ENCODE data around the gene NEURL1B. TPM values are rescaled to one million over a fixed set of nuclear protein-coding genes. Genes with fewer than 3 reads are reported as not detected.
"Not testable (repeated sequence)": the region's sequence is repeated elsewhere in the genome, so short reads cannot be mapped to it uniquely, and the experiment has no call there.

The NEURL1B gene
- total RNA-seq, 1 experiment from 2014 or later, result 2.2 TPM

DNA sequence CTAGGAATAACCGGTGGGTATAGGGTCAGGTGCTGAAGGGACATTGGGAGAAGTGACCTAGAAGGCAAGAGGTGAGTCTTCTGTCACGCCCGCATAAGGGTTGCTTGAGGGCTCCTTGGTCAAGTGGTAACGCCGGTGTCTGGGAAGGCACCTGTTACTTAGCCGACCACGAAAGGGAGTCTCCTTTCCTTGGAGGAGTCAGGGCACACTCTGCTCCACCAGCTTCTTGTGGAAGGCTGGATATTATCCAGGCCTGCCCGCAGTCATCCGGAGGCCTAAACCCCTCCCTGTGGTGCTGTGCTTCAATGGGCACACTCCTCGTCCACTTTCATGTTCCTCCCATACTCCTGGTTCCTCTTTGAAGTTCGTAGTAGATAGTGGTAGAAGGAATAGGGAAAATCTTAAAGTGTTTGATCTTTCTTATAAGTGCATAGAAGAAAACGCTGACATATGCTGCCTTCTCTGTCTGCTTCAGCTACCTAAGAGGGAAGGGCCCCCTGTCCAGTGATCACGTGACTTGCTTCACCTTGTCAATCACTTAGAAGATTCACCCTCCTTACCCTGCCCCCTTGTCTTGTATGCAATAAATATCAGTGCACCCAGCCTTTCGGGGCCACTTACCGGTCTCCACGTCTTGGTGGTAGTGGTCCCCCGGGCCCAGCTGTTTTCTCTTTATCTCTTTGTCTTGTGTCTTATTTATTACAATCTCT, 16.6 kb downstream of the NEURL1B start:
- DNase-seq (ENCODE audit: low spot score), result not testable (repeated sequence)

GRCh38 chr5:172658391-172658790, 17.3 kb downstream of the NEURL1B start:
- DNase-seq (ENCODE audit: low spot score), result no peak

DNA sequence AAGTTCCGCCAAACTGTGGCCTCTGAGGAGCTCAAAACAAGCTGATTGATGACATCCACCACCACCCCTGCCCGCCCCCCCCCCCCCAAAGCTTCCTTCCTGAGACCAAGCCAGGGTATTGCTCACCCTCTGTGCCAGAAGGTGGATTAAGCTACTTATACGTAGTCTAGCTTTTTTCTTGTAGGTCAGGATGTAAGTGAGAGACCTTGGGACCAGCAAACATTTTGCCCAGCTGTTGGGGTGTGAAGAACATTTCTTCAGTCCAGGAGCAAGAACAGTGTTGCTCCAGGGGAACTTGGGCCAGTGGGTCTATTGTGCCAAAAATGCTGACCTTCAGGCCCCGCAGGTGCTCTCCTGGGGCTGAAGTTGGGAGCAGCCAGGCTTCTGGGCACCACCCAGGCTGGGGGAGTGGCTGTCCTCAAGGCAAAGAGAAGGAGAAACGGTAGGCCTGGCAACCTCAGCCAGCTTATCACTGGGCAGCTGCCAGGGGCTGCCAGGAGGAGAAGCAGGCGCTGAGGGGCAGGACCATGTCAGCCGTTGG, 18.0 kb downstream of the NEURL1B start:
- peak; percentile 46 for DNase-seq (ENCODE audit: low spot score)

DNA sequence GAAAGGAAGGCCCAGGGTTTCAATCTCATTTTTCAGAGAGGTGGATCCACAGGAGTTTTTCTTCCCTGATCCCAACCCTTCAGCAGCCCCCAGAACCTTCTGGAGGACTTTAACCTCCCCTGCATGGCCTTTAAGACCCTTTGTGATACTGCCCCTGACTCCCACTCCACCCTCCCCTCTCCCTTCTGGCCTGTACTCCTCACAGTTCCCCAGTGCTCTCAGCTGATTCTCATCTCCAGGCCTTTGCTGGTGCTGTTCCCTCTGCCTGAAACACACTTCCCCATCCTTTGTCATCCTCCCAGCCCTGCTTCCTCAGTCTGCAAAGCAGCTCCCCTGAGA, 18.5 kb downstream of the NEURL1B start:
- no peak for DNase-seq (ENCODE audit: low spot score)

DNA sequence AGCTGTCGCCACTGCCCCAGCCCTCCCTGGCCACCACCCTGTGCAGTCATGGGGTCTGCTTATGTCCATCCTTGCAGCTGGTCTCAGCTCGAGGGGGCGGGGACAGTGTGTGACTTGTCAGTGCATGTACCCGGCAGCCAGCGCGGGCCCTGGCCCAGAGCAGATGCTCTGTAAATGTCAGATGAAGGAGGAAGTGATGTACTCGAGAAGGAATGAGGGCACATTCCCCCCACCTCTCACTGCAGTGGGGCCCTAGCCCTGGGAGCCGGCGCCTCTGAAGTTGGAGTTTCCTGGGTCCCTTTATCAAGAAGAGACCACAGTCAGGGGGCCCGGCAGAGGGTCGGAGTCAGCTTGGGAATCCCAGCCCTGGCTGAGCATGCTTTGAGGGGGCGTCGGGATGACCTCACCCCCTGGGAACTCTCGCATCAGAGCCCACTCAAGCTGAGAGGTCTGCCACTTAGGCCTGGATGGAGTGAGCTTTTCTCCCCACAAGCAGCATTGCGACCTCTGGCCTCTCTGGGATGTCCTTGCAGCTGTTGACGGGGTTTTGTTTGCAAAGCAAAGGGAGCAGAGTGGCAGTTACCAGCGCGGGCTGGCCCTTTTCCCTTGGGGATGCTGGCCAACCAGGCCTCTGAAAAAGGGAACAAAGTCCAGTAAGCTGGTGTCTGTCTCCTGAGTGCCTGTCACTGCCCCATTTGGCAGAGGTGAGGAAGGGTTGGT, 19.0 kb downstream of the NEURL1B start:
- peak; percentile 39 for DNase-seq (ENCODE audit: low spot score)

DNA sequence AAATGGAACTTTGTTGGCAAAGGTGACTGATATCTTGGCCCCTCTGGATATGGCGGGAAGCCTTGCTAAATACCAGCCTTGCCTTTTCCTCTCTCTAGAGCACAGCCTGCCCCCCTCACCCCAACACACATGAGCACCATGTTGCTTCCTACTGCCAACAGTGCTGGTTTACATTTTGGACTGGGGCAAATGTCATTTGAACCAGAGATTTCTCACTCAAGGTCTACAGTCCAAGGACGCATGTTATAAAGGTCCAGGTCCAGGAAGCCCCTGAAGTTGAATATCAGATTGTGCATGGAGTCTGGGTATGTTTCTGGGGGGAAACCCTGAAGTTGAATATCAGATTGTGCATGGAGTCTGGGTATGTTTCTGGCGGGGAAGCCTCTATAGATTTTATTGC, 19.9 kb downstream of the NEURL1B start:
- no peak for DNase-seq (ENCODE audit: low spot score)

- no peak for DNase-seq (ENCODE audit: low spot score)
These were observed 20.5 kb downstream of the NEURL1B start for GRCh38 chr5:172661526-172661925.

- DNase-seq (ENCODE audit: low spot score), result no peak
These were observed 21.5 kb downstream of the NEURL1B start for GRCh38 chr5:172662596-172662995.

GRCh38 chr5:172664018-172664417, 23.0 kb downstream of the NEURL1B start:
- DNase-seq (ENCODE audit: low spot score), result no peak

- no peak for DNase-seq (ENCODE audit: low spot score)
These were observed 23.8 kb downstream of the NEURL1B start for GRCh38 chr5:172664681-172665541.

DNA sequence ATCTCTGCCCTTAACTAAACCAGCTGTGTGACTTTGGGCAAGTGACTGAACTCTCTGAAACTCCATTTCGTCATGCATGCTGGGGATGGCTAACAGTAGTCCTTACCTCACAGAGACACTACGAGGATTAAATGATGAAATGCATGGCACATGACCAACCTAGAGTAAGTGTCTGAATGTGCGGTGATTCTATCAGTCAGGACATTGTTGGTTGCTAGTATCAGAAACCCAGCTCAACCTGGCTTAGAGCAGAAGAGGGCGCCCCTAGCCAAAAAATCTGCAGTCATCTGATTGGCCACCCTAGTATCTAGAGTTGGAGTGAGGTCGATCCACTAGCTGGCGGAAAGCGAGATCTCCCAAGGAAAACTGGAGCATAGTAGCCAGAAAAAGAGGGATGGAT, 25.2 kb downstream of the NEURL1B start:
- DNase-seq (ENCODE audit: low spot score), result no peak

GRCh38 chr5:172667786-172668593, 26.9 kb downstream of the NEURL1B start:
- no peak for DNase-seq (ENCODE audit: low spot score)

DNA sequence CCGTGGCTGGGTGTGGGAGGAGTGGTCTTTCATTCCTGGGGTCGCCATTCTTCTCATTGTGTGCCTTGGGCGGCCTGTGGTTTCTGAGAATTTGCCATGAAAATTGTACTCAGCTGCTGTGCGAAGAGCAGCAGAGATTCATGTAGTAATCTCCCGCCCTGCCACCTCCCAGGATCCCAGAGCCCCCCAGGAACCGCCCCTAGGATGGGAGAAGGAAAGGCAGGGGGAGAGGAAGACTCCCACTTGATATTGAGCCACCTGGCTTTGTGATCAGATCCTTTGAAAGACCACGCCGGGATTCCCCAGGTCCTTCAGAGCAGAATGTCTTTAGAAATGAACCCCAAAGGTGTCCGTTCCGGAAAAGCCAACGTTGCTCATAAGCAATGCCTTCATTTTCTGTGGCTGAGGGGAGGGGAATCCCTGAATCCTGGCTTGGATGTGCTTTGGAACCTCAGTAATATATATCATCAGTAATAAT, 27.6 kb downstream of the NEURL1B start:
- DNase-seq (ENCODE audit: low spot score), result no peak

DNA sequence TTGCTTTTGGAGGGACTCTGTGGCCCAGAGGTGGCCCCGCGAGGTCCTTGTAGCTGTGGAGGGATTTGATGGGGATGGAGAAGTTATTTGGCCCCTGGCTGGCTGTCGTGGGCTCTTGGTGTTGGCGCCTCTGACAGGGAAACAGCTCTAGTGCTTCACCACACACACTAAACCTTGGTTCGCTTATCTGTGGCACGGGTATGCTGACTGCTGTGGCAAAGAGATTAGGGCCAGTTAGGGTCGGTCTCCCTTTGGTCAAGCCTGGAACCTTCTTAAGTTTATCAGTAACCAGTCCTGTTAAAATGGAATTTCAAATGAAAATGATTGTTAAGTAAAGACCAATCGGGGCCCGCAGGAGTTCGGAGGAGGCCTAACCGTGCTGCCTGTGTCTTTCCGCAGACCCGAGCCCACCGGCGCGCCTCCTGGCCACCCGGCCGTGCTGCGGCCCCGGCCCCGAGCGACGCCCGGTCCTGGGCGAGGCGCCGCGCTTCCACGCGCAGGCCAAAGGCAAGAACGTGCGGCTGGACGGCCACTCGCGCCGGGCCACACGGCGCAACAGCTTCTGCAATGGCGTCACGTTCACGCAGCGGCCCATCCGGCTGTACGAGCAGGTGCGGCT, 28.4 kb downstream of the NEURL1B start:
- DNase-seq (ENCODE audit: low spot score), result no peak

DNA sequence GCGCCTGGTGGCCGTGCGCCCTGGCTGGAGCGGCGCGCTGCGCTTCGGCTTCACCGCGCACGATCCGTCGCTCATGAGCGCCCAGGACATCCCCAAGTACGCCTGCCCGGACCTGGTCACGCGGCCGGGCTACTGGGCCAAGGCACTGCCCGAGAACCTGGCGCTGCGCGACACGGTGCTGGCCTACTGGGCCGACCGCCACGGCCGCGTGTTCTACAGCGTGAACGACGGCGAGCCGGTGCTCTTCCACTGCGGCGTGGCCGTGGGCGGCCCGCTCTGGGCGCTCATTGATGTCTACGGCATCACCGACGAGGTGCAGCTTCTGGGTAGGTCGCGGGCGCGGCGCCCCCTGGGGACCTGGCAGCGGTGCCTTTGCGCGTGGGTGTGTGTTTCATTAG, 28.9 kb downstream of the NEURL1B start:
- DNase-seq (ENCODE audit: low spot score), result no peak

GRCh38 chr5:172670444-172670843, 29.4 kb downstream of the NEURL1B start:
- DNase-seq (ENCODE audit: low spot score), result no peak

GRCh38 chr5:172671091-172671490, 30.0 kb downstream of the NEURL1B start:
- no peak for DNase-seq (ENCODE audit: low spot score)

DNA sequence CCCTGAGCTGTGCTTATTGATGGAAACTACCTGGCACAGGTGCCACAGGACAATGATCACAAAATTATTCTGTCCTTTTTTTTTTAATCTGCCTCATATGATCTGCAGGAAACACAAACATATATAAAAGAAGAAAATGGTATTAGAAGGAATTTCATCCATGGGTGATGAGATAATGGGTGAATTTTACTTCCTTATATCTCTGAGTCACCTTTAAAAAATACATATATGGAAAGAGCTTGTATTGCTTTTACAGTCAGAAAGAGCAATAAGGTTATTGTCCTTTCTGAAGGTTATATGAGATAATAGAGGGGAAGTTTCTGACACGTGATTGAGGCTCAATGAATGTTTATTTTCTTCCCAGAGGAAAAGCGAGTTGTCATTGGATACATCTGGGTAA, 31.6 kb downstream of the NEURL1B start:
- no peak for DNase-seq (ENCODE audit: low spot score)

DNA sequence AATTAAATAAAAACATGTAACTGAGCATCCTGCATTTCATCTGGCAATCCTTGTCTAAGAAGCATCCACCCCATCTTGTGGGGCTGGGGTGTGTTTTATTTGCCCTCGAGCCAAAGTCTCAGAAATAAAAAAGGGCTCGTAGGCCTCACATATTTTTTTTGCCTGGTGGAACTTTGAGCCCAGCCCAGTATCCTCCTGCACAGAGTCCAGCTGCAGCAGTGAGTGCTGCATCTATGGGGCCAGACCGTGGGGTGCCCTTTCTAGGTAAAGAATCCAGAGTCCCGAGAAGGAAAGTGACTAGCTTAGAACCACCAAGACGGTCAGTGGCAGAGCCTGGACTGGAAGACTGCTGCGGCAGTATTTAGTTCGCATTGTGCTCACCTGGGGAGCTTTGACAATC, 33.1 kb downstream of the NEURL1B start:
- no peak for DNase-seq (ENCODE audit: low spot score)

GRCh38 chr5:172676914-172677475, 35.9 kb downstream of the NEURL1B start:
- no peak for DNase-seq (ENCODE audit: low spot score)
